Measurements from ENCODE around the gene TTLL5. TPM values are rescaled to one million over a fixed set of nuclear protein-coding genes. Genes with fewer than 3 reads are reported as not detected.
A peak's percentile ranks its signal among the peaks of the same experiment; 100 is the strongest.
"Not testable (repeated sequence)": the region's sequence is repeated elsewhere in the genome, so short reads cannot be mapped to it uniquely, and the experiment has no call there.

Gene TTLL5
- total RNA-seq, 2 donors from 2014 or later, result 26.5 to 37.3 TPM

- no peaks in the 10 kb centered on the region for H3K9me3 ChIP-seq
- no peak overlapping the region for H3K4me3 ChIP-seq
- no peak for TF ChIP-seq CTCF (IDR thresholded peaks at IDR 0.05)
- H3K27me3 ChIP-seq, result no peaks in the 10 kb centered on the region
- H3K27ac ChIP-seq, result no peak overlapping the region
- no peak overlapping the region for H3K9ac ChIP-seq (ENCODE audit: low read depth in 2 of 2, low read length in 2 of 2)
- peak; percentile 41 for DNase-seq
- H3K36me3 ChIP-seq, result no peaks in the 10 kb centered on the region
- peaks cover 6% of the 10 kb centered on the region for H3K4me1 ChIP-seq
- intact Hi-C loops (cut with DNase I), result no loop called here
Measured at GRCh38 chr14:75911883-75912282, 250.8 kb downstream of the TTLL5 start.

GRCh38 chr14:75913183-75913582 lies 252.1 kb downstream of the TTLL5 start:
- H3K9me3 ChIP-seq, result no peaks in the 10 kb centered on the region
- intact Hi-C loops (cut with DNase I), result no loop called here
- DNase-seq, result no peak
- H3K9ac ChIP-seq (ENCODE audit: low read depth in 2 of 2, low read length in 2 of 2), result no peak overlapping the region
- no peak overlapping the region for H3K27ac ChIP-seq
- no peak for TF ChIP-seq CTCF (IDR thresholded peaks at IDR 0.05)
- peaks cover 6% of the 10 kb centered on the region for H3K4me1 ChIP-seq
- no peaks in the 10 kb centered on the region for H3K36me3 ChIP-seq
- no peak overlapping the region for H3K4me3 ChIP-seq
- H3K27me3 ChIP-seq, result no peaks in the 10 kb centered on the region

- Histone ChIP-seq H3K4me3 (no peak overlapping the region), H3K27me3 (no peaks in the 10 kb centered on the region), H3K4me1 (peaks cover 6% of the 10 kb centered on the region), H3K27ac (no peak overlapping the region), H3K9ac (ENCODE audit: low read depth in 2 of 2, low read length in 2 of 2) (no peak overlapping the region), H3K9me3 (no peaks in the 10 kb centered on the region), H3K36me3 (no peaks in the 10 kb centered on the region)
- intact Hi-C loops (cut with DNase I), result no loop called here
- no peak for DNase-seq
- no peak for TF ChIP-seq CTCF (IDR thresholded peaks at IDR 0.05)
Measured at GRCh38 chr14:75915045-75915444, 254.0 kb downstream of the TTLL5 start.

GRCh38 chr14:75917322-75917945 lies 256.4 kb downstream of the TTLL5 start:
- peaks cover 6% of the 10 kb centered on the region for H3K4me1 ChIP-seq
- no peaks in the 10 kb centered on the region for H3K27me3 ChIP-seq
- H3K9ac ChIP-seq (ENCODE audit: low read depth in 2 of 2, low read length in 2 of 2), result no peak overlapping the region
- intact Hi-C loops (cut with DNase I), result no loop called here
- TF ChIP-seq CTCF (IDR thresholded peaks at IDR 0.05), result no peak
- DNase-seq, result no peak
- H3K4me3 ChIP-seq, result no peak overlapping the region
- H3K9me3 ChIP-seq, result no peaks in the 10 kb centered on the region
- no peaks in the 10 kb centered on the region for H3K36me3 ChIP-seq
- H3K27ac ChIP-seq, result no peak overlapping the region

- no peak for DNase-seq
- no peak for TF ChIP-seq CTCF (IDR thresholded peaks at IDR 0.05)
- H3K4me3 ChIP-seq, result no peak overlapping the region
- H3K27me3 ChIP-seq, result no peaks in the 10 kb centered on the region
- no peaks in the 10 kb centered on the region for H3K36me3 ChIP-seq
- H3K9ac ChIP-seq (ENCODE audit: low read depth in 2 of 2, low read length in 2 of 2), result no peak overlapping the region
- peaks cover 2% of the 10 kb centered on the region for H3K4me1 ChIP-seq
- H3K9me3 ChIP-seq, result no peaks in the 10 kb centered on the region
- H3K27ac ChIP-seq, result no peak overlapping the region
- intact Hi-C loops (cut with DNase I), result no loop called here
Measured at GRCh38 chr14:75917946-75918335, 256.9 kb downstream of the TTLL5 start.

- H3K4me1 ChIP-seq; H3K4me3 ChIP-seq; H3K9me3 ChIP-seq; DNase-seq; intact Hi-C loops (cut with DNase I); H3K27ac ChIP-seq; H3K9ac ChIP-seq (ENCODE audit: low read depth in 2 of 2, low read length in 2 of 2); H3K36me3 ChIP-seq; H3K27me3 ChIP-seq: not testable (repeated sequence)
Measured at GRCh38 chr14:75920421-75920820, 259.4 kb downstream of the TTLL5 start.

GRCh38 chr14:75925141-75925840 lies 264.2 kb downstream of the TTLL5 start:
- H3K27me3 ChIP-seq; intact Hi-C loops (cut with DNase I); DNase-seq; H3K4me1 ChIP-seq; H3K9me3 ChIP-seq; H3K27ac ChIP-seq; H3K9ac ChIP-seq (ENCODE audit: low read depth in 2 of 2, low read length in 2 of 2); H3K36me3 ChIP-seq; H3K4me3 ChIP-seq: not testable (repeated sequence)
